RCC 7860 (cell line): ENCODE measurements around the gene CLEC16A.

Source experiments
- DNase-seq: peaks from one replicate; pipeline ENCODE4 v3.0.0-alpha.2; 2015; ENCODE audit warnings: low spot score
- FAIRE-seq: peaks from 2 replicates; lab custom pipeline; 2012; peaks lifted over from hg19 to GRCh38; lab: Jason Lieb, UNC

The CLEC16A gene

DNA sequence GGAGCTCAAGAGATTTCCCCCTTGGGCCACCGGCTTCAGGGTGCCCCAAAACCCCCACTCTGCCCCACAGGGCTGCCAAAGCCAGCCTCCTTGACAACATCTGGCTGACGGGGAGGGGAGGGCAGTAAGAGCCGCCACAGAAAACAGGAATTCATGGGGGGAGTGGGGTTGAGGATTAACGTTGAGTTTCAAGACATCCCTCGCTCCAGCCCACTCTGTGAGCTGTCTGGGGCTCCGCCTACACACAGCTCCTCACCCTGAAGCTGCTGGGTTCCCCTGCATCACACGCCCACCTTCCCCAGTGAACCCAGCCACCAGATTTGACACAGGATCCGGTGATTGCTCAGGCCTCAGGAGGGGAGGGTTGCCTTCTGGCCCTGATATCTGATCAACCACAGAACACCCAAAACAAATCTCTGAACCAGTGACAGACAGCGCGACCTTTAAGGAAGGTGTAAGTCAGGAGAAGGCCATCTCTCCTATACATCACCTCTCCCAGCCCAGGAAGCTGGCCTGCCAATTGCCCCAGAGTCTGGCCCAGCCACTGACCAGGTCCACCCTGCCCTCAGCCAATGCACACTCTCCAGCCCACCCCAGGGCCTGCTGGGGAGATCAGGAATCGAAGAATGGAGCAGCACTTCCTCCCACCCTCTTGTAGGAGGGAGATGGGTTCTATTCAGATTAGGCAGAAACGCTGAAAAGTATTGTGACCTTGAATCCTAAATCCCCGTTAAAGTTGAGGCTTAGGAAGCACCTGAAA lies 132.1 kb downstream of the CLEC16A start:
- DNase-seq: no peak
- FAIRE-seq: no peak

DNA sequence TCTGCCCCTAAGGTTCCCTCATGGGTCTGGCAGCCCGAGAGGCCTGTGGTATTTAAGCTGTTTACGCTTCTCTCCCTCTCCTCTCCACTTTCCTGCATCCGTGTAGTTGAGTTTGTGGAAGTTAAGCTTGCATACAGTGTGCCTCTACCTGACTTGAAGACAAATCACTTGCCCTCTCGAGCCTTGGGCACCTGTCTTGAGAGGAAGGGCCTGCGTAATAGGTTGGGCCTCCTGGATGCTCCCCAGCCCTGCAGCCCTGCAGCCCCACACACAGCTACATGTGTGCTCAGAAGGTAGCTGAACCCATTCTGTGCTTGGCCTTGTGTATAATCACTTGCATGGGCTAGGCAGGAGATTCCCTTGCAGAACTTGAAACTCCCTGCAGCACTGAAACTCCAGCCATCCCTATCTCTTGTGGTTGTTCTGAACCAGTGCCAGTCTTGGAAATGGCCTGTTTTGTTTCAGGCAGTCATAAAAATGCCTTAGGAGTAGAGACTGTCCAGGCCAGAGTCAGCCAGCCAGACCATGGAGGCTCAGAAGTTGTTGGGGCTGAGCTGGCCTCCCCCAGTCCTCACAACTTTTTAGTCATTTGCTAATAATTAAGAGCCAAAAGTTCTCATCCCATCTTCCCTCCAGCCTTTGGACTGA lies 134.6 kb downstream of the CLEC16A start:
- DNase-seq: peak; percentile 76
- peak; percentile 89 for FAIRE-seq

DNA sequence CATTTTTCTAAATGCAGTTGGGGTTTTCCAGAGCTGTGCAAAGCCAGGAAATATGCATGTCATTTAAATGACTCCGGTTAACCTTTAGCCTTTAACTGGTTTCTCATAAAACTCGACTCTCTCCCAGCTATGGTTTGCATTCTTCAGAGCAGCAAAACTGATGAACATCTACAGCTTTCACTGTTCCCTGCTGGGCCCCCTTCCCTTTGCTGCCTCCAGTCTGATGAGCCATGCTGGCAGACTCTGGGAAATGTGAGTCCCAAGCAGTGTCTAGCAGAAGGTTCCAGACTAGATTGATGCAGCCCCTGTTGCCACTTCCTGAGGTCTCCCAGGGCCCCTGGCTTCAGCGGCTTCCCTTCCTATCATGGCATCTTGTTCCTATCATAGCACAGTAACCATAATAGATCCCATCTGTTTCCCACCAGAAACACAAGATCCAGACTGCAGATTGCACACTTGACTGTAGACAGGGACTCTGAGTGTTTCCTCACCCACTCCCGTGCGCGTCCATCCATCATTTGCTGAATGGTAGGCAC lies 135.4 kb downstream of the CLEC16A start:
- FAIRE-seq (no peak), DNase-seq (peak; percentile 79)

DNA sequence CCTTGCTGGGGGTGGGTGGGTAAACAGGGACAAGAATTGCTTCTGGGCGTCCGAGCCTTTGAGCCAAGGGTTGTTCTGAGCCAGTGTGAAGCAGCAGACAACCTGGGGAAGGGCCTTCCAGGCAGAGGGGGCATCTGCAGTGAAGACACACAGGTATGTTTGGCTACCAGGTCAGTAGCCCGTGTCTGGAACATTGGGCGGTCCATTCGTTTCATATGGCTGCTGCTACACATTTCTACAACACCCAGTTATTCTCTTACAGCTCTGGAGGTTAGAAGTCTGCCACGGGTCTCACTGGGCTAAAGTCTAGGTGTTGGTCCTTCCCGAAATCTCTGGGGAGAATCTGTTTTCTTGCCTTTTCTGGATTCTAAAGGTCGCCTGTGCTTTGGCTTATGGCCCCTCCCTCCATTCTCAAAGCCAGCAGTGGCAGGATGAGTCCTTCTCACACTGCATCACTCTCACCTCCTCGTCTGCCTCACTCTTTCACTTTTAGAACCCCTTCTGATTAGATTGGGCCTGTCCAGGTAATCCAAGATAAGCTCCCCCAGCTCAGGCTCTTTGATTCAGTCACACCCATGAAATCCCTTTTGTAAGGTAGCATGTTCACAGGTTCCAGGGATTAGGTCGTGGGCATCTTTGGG lies 136.1 kb downstream of the CLEC16A start:
- no peak for FAIRE-seq
- no peak for DNase-seq

DNA sequence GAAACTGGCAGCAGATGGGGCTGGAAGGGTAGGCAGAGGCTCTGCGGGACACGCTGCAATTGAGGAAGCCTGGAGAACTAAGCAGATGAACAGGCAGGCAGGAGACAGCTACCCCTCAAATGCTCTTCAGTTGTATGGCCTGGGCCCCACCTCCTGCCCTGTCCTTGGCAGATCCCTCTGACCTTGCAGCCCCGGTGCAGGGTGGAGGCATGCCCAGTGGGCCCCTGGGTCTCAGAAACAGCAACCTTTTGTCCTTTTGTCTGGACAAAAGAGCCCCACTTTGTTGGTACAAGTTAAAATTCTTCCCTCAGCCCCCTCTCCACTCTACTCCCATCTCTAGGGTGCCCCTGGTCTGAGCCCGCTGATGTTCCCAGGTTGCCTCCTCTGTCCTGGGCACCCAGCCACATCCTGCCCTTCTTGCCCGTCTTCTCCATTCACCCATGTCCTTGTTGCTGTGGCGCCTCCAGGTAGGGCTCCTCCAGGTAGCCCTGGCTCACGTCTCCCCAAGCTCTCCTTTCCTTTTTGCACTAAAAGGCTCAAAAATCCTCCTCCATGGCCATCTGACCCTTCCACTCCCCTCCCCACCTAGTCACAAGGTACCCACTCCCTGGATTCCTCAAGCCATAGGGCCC lies 136.8 kb downstream of the CLEC16A start:
- FAIRE-seq (no peak), DNase-seq (no peak)

DNA sequence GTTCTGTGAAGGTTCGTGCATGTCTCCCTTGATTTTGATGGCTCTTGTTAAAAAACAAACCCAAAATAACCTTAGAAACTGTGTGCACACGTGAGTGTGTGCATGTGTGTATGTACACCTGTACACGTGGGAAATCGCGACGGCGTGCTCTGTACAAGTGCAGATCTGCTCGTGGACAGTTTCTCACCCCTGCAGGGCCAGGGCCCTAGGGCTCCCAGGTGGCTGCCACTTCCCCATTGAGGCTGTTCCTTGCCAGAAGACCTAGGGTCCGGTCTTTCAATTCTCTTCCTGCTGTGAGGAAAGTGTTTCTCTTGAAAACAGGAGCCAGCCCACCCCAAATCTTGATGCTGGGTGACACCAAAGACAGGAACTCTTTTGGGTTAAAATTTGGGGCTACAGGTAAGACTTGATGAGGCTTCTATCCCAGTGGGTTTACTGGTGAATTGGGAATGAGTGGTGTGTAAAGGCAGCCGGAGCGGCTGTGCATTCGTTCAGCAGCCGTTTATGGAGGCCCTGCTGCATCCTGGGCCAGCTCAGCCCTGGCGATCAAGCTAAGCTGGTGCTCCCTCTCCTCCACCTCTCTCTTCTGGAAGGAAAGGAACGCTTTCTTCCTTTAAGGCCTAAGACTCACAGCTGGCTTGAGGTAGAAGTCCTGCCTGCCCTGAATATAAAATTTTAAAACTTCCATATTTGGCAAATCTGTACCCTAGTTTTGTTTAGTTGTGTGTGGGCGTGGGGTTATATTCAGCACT lies 137.9 kb downstream of the CLEC16A start:
- DNase-seq (no peak), FAIRE-seq (no peak)

DNA sequence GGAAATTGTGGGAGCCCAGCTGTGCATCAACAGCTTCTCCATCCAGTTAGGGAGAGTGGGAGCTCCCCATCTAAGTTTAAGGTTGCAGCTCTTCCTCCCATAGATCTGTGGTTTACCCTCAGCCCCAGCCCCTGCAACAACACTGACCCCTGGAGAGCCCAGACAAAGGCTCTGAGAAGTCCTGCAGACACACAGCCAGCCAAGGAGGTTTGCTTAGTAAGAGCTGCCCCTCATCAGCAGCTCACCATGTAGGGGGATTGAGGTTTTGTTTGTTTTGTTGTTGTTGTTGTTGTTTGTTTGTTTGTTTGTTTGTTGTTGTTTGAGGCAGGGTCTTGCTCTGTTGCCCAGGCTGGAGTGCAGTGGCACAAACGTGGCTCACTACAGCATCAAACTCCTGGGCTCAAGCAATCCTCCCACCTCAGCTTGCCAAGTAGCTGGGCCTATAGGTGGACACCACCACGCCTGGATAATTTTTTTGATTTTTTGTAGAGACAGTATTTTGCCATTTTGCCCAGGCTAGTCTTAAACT lies 138.6 kb downstream of the CLEC16A start:
- DNase-seq (no peak), FAIRE-seq (no peak)

DNA sequence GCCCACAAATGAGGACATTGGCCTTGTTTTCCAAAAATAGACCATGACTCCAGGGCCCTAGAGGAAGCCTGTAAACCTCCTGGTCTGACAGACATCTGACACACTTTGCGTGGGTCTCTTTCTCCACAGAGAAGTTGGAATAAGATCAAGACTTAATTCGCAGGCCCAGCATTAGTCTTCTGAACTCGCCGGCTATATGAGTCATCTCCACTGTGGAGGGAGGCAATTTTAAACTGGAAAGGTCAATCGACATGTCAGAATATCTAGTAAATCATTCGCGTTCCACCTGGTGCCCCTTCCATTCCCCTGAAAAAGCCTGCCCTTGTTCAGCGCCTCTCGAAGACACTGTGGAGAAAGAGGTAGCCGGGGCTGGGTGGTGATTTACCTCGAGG lies 140.1 kb downstream of the CLEC16A start:
- peak; percentile 85 for DNase-seq
- peak; percentile 95 for FAIRE-seq

DNA sequence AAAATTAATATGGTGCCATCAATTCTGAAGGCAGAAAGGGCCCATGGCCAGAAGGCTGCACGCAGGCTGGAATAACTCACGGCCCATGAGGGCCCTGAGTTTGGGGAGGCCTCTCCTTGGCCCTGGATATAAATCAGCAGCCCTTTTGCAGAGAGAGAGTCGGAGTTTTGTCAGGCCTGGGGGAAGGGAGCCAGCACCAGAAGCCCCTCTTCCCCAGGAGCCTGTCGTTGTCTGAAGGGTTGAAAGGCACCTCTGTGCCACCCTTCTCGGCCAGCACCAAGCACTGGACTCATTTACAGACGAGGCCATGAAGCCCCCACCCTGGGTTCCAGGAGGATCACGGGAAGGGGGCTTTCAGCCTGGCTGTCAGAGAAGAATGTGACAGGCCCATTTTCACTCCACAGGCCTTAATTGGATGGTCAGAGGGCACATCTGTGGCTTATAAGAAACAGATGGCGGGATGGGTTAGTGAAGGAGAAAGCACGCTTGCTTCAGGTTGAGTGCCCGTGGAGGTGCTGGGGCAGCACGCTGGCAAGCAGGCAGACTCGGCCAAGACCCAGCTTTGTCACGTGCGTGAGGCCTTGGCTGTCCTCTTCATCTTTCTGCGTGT lies 140.6 kb downstream of the CLEC16A start:
- FAIRE-seq: no peak
- no peak for DNase-seq

DNA sequence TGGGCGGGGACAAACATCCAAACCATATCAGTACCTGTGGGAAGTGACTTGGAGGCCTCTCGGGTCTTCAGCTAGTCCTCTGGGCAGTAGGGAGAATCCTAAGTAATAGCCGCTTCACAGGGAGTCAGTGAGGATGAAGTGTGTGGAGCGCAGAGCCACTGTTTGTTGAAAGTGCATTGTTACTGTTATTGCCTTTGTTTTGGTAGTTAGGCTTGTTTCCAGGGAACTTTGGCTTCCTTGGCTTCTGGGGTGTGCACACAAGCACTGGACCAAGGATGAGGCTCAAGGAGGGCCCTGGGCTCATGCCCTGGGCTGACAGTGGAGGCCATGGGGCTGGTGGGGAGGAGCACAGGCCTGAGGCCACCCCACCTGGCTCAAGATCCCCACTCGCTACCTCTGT lies 141.6 kb downstream of the CLEC16A start:
- DNase-seq: no peak
- FAIRE-seq: no peak

DNA sequence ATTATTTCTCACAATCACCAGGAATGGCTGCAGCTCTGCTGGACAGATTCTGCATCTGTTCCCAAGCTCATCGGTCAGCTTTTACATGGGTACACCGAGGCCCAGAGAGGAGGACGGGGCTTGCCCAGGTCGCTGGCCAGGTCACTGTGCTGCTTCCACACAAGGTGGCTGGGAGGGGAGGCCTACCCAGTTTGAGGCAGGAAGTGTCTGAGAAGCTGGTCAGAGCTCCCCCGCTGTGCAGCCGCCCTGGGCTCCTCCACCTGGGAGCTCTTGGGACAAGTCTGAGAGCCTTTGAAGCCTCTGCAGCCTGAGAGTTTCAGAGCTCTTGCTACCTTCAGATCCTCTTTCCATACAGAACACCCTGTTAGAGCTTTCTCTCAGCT lies 143.3 kb downstream of the CLEC16A start:
- DNase-seq: no peak
- no peak for FAIRE-seq

DNA sequence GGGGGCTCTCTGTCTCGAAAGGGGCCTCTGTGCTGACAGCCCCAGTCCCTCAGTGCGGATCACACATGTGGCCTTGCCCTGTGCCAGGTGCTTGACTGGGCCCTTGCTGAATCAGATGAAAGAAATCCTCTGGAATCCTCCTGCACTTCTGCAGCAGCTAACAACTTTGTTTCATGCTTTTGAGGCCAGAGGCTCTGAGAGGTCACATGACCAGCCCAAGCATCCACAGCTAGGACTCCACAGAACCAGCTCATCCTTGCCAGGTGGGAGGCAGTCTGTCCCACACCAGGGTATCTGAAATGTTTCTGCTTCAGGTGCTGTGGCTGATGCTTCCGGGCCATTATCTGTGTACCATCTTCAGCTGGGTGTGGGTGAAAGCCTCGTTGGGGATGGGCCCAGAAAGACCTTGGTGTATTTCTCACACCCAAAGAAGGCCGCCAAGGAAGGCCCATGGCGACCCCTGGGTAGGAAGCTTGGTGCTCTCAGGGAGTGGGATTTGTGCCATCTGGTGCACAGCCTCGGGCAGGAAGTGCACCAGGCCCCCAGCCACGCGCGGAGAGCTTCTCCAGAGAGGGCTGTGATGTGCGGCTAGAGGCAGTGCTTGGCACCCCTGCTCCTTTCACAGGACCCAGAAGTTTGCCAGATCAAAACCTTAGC lies 143.8 kb downstream of the CLEC16A start:
- DNase-seq: no peak
- FAIRE-seq: no peak

DNA sequence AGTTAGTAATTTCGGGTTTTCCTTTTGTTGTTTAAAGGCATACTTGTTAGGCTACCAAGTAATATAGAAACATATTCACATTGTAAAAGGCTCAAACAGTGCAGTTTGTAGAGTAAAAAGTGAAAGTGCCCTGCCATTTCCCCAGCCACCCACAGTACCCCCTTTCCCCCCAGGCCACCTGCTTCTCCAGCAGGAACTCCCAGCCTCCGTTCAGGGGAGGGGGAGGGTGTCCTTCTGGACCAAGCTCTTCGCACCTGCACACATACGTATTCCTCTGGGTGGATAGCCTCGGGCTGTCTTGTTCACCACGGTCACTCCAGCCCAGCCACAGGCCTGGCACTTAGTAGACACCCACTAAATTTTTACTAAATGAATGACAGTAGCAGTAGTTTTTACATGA lies 144.5 kb downstream of the CLEC16A start:
- DNase-seq: no peak
- FAIRE-seq: no peak

DNA sequence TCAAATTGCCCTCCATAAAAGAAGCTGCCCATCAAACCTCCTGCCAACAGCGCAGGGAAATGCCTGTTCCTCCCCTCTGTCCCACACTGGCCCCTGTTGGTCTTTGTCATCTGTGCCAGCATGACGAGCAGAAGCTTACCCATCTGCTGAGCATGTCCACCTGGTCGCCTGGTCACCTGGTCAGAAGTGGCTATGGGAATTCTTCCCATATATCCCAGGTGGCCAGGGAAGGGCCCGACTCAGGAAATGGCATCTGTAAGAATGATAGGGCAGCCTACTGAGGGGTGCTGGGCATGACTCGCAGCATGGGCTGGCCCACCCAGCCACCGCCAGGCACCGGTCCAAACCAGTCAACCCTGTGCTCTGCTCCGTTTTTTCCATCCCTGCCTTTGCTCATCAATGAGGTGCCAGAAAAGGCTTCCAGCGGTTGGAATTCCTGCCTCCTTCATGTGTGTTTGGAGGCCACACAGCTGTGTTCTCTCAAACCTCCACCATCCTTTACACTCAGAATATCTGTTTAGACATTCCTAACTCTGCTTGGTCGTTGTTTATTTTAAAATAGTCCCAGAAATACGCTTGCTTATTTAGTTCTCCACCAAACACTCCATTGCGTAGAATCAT lies 145.2 kb downstream of the CLEC16A start:
- FAIRE-seq: no peak
- peak; percentile 66 for DNase-seq

DNA sequence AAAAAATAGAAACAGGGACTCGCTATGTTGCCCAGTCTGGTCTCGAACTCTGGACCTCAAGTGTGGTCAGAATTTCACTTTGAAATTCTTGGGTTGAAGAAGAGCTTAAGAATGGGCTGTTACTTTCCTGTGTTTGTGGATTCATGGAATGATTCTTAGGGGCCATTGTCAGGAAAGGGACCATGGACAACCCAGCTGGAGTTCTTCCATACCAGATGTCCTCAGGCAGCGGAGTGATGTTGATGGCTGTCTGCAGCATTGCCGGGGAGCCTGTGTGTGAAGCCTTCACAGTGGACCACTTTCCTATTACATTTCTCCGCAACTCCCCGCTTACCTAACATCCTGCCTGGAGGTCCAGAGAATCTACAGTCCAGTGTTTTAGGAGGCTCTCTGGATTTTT lies 145.9 kb downstream of the CLEC16A start:
- FAIRE-seq (no peak), DNase-seq (no peak)

DNA sequence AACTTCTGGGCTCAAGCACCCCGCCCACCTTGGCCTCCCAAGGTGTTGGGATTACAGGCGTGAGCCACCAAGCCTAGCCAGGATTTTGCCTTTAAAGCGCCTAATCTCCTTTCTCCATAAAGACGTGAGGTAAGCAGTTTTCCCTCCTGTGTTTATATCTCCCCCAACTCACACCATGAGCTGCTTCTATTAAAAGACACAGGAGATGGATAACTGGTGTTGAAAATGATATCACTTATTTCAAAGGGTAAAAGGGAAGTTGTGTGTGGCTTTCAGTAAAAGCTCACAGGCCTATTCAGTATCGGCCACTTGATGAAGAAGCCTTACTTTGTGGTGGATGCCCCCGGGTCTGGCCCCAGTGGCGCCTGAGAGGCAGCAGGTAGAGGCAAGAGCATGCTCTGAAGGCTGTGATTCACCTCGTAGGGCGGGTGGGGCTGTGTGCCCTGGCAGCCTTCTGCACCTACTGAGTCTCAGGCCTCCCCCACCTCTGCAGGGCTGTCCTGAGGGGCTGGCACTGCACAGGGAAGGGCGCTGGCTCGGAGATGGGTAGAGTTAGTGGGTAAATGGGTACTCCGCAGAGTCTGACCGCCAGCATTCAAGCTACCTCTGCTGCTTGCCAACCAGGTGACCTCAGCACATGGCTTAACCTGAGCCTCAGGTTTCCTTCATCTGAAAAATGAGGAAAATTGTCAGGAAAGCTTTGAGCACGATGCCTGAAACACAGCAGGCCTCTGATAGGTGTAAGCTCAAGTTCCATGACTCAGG lies 146.8 kb downstream of the CLEC16A start:
- no peak for FAIRE-seq
- DNase-seq: no peak

DNA sequence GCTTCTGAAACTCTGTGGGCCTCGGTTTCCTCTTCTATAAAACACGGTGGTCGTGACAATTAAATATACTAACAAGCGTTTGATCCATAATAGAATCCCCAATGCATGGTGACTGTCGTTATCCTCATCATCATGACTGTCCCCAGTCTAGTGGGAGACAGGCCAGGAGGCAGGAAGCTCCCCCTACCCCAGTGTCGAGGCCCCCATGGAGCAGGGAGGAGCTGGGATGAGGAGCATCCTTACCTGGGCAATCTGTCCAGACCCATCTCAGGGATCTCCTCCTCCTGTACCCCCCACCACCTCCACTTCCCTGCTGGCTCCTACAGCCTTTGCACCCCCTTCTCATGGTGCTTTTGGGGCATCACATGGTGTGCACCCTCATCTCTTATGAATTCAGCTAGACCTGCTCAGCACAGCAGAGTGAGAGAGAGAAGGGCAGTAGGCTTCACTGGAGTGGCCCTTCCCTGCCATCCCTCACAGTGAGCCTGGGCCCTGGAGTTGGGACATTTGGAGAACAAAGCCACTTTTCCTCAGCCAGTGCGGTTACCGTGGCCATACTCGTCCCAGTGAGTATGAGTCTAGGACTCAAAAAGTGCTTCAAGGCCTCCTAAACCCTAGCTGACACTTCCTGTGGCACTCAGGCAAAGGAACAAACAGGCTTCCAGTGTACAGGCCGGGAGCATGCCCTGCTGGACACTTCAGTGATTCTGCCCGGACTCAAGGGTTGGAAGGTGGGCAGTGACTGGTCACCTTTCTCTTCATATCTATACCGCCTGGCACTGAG lies 148.6 kb downstream of the CLEC16A start:
- DNase-seq: no peak
- FAIRE-seq: no peak
